Measurements from ENCODE around the gene PLXNA2. TPM values are rescaled to one million over a fixed set of nuclear protein-coding genes. Genes with fewer than 3 reads are reported as not detected.

The PLXNA2 gene
- total RNA-seq: 0.43 and 1.1 TPM in 2 replicates

GRCh38 chr1:208243967-208244916 lies at the start of gene PLXNA2:
TSS of gene PLXNA2 (minus strand) at chr1:208244384. CDS start at chr1:208217922, 26,462 bp downstream.

Measured in smooth muscle cell of bladder (primary cell).